HEK293T (cell line): Measurements from ENCODE around the gene PPP1R12C.

Experiments
- CTCF ChIA-PET: fragments of 350-600 bp; formaldehyde crosslinking; extraction: SDS; loops from one replicate; lab custom pipeline; 2021; ENCODE audit warnings: antibody characterized with exemption, inconsistent platforms; lab: Yijun Ruan, JAX
- POLR2A ChIA-PET: fragments of 350-600 bp; formaldehyde crosslinking; extraction: SDS; loops from one replicate; lab custom pipeline; 2020; ENCODE audit warnings: antibody characterized with exemption, inconsistent platforms; lab: Yijun Ruan, JAX
- DNase-seq: peaks from one replicate; pipeline ENCODE4 v3.0.0; 2012; ENCODE audit warnings: mixed read lengths; ENCODE audit errors: extremely low spot score
- ARNT ChIP-seq: fragments of 450-650 bp; IDR thresholded peaks from 2 replicates; pipeline ENCODE4 v1.6.1; 2017; ENCODE audit warnings: mild to moderate bottlenecking
- BHLHE40 ChIP-seq: fragments of 450-650 bp; IDR thresholded peaks from 2 replicates; pipeline ENCODE4 v1.6.1; 2016; ENCODE audit warnings: mild to moderate bottlenecking, moderate library complexity, borderline replicate concordance
- CTBP1 ChIP-seq: fragments of 450-650 bp; IDR thresholded peaks from 2 replicates; pipeline ENCODE4 v1.6.1; 2016; ENCODE audit warnings: borderline replicate concordance
- ELF4 ChIP-seq: fragments of 450-650 bp; IDR thresholded peaks from 2 replicates; pipeline ENCODE4 v1.6.1; 2017; ENCODE audit warnings: antibody characterized with exemption
- FOXA1 ChIP-seq: fragments of 450-650 bp; IDR thresholded peaks from 2 replicates; pipeline ENCODE4 v1.6.1; 2016; ENCODE audit warnings: mild to moderate bottlenecking
- FOXK2 ChIP-seq: fragments of 450-650 bp; IDR thresholded peaks from 2 replicates; pipeline ENCODE4 v1.6.1; 2016; ENCODE audit warnings: mild to moderate bottlenecking
- FOXM1 ChIP-seq: fragments of 450-650 bp; IDR thresholded peaks from 2 replicates; pipeline ENCODE4 v1.6.1; 2017; ENCODE audit warnings: mild to moderate bottlenecking, borderline replicate concordance
- HDGF ChIP-seq: fragments of 450-650 bp; IDR thresholded peaks from 2 replicates; pipeline ENCODE4 v1.6.1; 2017; ENCODE audit warnings: antibody characterized with exemption, borderline replicate concordance
- L3MBTL2 ChIP-seq: fragments of 450-650 bp; conservative IDR thresholded peaks from 2 replicates; pipeline ENCODE4 v1.6.1; 2016; ENCODE audit warnings: mild to moderate bottlenecking
- LEF1 ChIP-seq: fragments of 450-650 bp; IDR thresholded peaks from 2 replicates; pipeline ENCODE4 v1.6.1; 2017; ENCODE audit warnings: mild to moderate bottlenecking, borderline replicate concordance
- NFRKB ChIP-seq: fragments of 450-650 bp; IDR thresholded peaks from 2 replicates; pipeline ENCODE4 v1.6.1; 2016; ENCODE audit warnings: mild to moderate bottlenecking, moderate library complexity
- PKNOX1 ChIP-seq: fragments of 450-650 bp; IDR thresholded peaks from 2 replicates; pipeline ENCODE4 v1.6.1; 2016
- SP1 ChIP-seq: fragments of 450-650 bp; IDR thresholded peaks from 2 replicates; pipeline ENCODE4 v1.6.1; 2017
- SUZ12 ChIP-seq: fragments of 450-650 bp; IDR thresholded peaks from 2 replicates; pipeline ENCODE4 v1.6.1; 2016; ENCODE audit warnings: mild to moderate bottlenecking
- TARDBP ChIP-seq: fragments of 450-650 bp; IDR thresholded peaks from 2 replicates; pipeline ENCODE4 v1.6.1; 2016
- ZNF384 ChIP-seq: fragments of 450-650 bp; IDR thresholded peaks from 2 replicates; pipeline ENCODE4 v1.6.1; 2016

Gene PPP1R12C

GRCh38 chr19:55044286-55044685 lies 73.2 kb downstream of the PPP1R12C start:
- ChIA-PET CTCF (no interaction called here), POLR2A (no interaction called here)
- TF ChIP-seq PKNOX1 = no peak
- TF ChIP-seq FOXM1 = no peak
- TF ChIP-seq NFRKB = no peak
- no peak for TF ChIP-seq BHLHE40
- TF ChIP-seq TARDBP = no peak
- TF ChIP-seq FOXA1 = no peak
- TF ChIP-seq LEF1 = no peak
- no peak for TF ChIP-seq FOXK2
- no peak for TF ChIP-seq SP1
- no peak for TF ChIP-seq ELF4
- no peak for TF ChIP-seq HDGF
- TF ChIP-seq ARNT = no peak
- DNase-seq = no peak

GRCh38 chr19:55042688-55043087 lies 74.7 kb downstream of the PPP1R12C start:
- DNase-seq = no peak
- ChIA-PET CTCF (no interaction called here), POLR2A (no interaction called here)
- no peak for TF ChIP-seq SP1
- no peak for TF ChIP-seq PKNOX1
- TF ChIP-seq NFRKB = no peak
- TF ChIP-seq ELF4 = no peak
- TF ChIP-seq CTBP1 = no peak
- no peak for TF ChIP-seq L3MBTL2
- no peak for TF ChIP-seq FOXM1
- no peak for TF ChIP-seq FOXA1
- no peak for TF ChIP-seq FOXK2

- no peak for DNase-seq
- ChIA-PET CTCF (no interaction called here), POLR2A (no interaction called here)
- TF ChIP-seq BHLHE40 (no peak), LEF1 (no peak), HDGF (no peak), FOXK2 (no peak), TARDBP (no peak), ARNT (no peak), CTBP1 (no peak), PKNOX1 (no peak), FOXM1 (no peak), ELF4 (no peak), SP1 (no peak)
These were observed 75.1 kb downstream of the PPP1R12C start for GRCh38 chr19:55042344-55042678.

GRCh38 chr19:55041627-55042343 lies 75.7 kb downstream of the PPP1R12C start:
- no peak for DNase-seq
- POLR2A ChIA-PET = no interaction called here
- TF ChIP-seq BHLHE40 = no peak
- TF ChIP-seq FOXA1 = no peak
- TF ChIP-seq SP1 = no peak
- TF ChIP-seq SUZ12 = no peak
- no peak for TF ChIP-seq HDGF
- CTCF ChIA-PET = no interaction called here

GRCh38 chr19:55041244-55041626 lies 76.2 kb downstream of the PPP1R12C start:
- TF ChIP-seq FOXK2 (no peak), FOXM1 (no peak), LEF1 (no peak), BHLHE40 (no peak), CTBP1 (no peak), TARDBP (no peak), L3MBTL2 (no peak), SP1 (no peak), NFRKB (no peak), ARNT (no peak), ELF4 (no peak), SUZ12 (no peak), ZNF384 (no peak), FOXA1 (no peak), HDGF (no peak), PKNOX1 (no peak)
- no peak for DNase-seq
- POLR2A ChIA-PET = no interaction called here
- CTCF ChIA-PET = no interaction called here
